Stromal cell of bone marrow (primary cell): ENCODE measurements around the gene EFCAB14.
A peak's percentile ranks its signal among the peaks of the same experiment; 100 is the strongest.
"Not testable (repeated sequence)": the region's sequence is repeated elsewhere in the genome, so short reads cannot be mapped to it uniquely, and the experiment has no call there.

Source experiments
- DNase-seq: peaks from one replicate; pipeline ENCODE4 v3.0.0-alpha.2; 2012; ENCODE audit warnings: low read depth

The EFCAB14 gene

GRCh38 chr1:46684670-46685069 lies 34.2 kb downstream of the EFCAB14 start:
- no peak for DNase-seq

- DNase-seq: no peak
Observed at GRCh38 chr1:46682064-46682463, 36.9 kb downstream of the EFCAB14 start.

- no peak for DNase-seq
Observed at GRCh38 chr1:46681333-46682034, 37.4 kb downstream of the EFCAB14 start.

GRCh38 chr1:46679789-46680573 lies 38.9 kb downstream of the EFCAB14 start:
- DNase-seq: no peak

GRCh38 chr1:46677339-46677738 lies 41.6 kb downstream of the EFCAB14 start:
- DNase-seq: no peak

GRCh38 chr1:46676531-46676930 lies 42.4 kb downstream of the EFCAB14 start:
- DNase-seq: no peak

GRCh38 chr1:46675549-46676314 lies 43.2 kb downstream of the EFCAB14 start:
- DNase-seq: no peak

GRCh38 chr1:46673749-46674182 lies 45.1 kb downstream of the EFCAB14 start:
- DNase-seq: no peak

- no peak for DNase-seq
Observed at GRCh38 chr1:46672696-46673095, 46.2 kb downstream of the EFCAB14 start.

GRCh38 chr1:46671554-46671953 lies 47.4 kb downstream of the EFCAB14 start, which contains the start of gene TEX38:
TEX38 (plus strand) TSS chr1:46671854; CDS start chr1:46671935, 81 bp downstream.
- no peak for DNase-seq

GRCh38 chr1:46670134-46670533 lies 48.8 kb downstream of the EFCAB14 start:
- DNase-seq: no peak

- peak; percentile 55 for DNase-seq
Observed at GRCh38 chr1:46667782-46668760, 50.8 kb downstream of the EFCAB14 start, which contains the start of gene ATPAF1. ATPAF1 (minus strand) TSS chr1:46668364; CDS start chr1:46668322, 42 bp downstream.

- no peak for DNase-seq
Observed at GRCh38 chr1:46665983-46666382, 52.9 kb downstream of the EFCAB14 start.

- DNase-seq: not testable (repeated sequence)
Observed at GRCh38 chr1:46662919-46663318, 56.0 kb downstream of the EFCAB14 start.

- not testable (repeated sequence) for DNase-seq
Observed at GRCh38 chr1:46660116-46660515, 58.8 kb downstream of the EFCAB14 start.

GRCh38 chr1:46659307-46659870 lies 59.5 kb downstream of the EFCAB14 start:
- no peak for DNase-seq

- DNase-seq: no peak
Observed at GRCh38 chr1:46657775-46658174, 61.1 kb downstream of the EFCAB14 start.

GRCh38 chr1:46656643-46657042 lies 62.3 kb downstream of the EFCAB14 start:
- no peak for DNase-seq

- no peak for DNase-seq
Observed at GRCh38 chr1:46655848-46656247, 63.1 kb downstream of the EFCAB14 start.

GRCh38 chr1:46654698-46655097 lies 64.2 kb downstream of the EFCAB14 start:
- DNase-seq: not testable (repeated sequence)

GRCh38 chr1:46654012-46654411 lies 64.9 kb downstream of the EFCAB14 start:
- DNase-seq: no peak
